ENCODE measurements around the gene APBA2. TPM values are rescaled to one million over a fixed set of nuclear protein-coding genes. Genes with fewer than 3 reads are reported as not detected.

The APBA2 gene
- total and polyA plus RNA-seq, 10 donors, result 5.8 to 33.8 (median 18.3) TPM

DNA sequence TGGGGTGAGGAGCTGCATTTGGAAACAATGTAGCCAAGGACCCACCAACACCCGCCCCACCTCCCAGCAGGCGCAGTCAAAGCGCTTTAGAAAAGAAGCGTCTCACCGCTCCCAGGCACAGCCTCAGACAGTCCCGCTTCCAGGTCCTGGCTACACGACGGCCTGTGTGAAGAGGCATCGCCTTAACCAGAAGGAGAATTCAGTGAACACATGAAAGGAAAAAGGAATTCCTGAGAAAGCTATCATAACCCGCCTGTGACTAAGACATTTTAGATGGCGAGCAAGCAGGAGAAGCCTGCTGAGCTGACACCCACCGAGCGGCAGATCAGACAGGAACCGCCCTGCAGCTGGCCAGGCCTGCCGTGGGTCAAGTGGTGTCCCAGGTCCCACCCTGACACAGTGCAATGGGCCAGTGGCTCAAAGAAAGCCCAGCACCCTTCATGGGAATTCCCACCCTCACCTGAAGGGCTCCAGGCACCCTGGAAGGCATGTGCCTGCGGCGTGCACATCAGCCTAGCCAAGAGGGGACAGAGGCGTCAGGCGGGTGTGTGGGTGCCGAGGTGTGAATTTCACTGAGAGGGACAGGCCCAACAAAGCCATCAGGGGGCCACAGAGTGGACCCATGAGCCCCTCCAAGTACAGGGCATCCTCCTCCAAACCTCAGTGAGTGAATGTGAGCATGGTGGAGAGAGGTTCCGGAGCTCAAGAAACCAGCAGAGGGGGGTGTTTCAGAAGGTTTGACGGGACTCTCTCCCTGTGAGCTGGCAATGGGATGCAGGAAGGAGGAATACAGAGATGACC is 239.0 kb downstream of the APBA2 start:
- no peaks in the 10 kb centered on the region for H3K4me1 ChIP-seq
- H3K36me3 ChIP-seq, result no peaks in the 10 kb centered on the region
- no peaks in the 10 kb centered on the region for H3K9me3 ChIP-seq
- no peaks in the 10 kb centered on the region for H3K27me3 ChIP-seq (replicated peaks in 1 of 7)
- 83 to 90% (median 86%) methylated on average over 20 to 22 of the region's 22 CpGs for WGBS, 5 donors
- no peak for TF ChIP-seq POLR2A (IDR thresholded peaks at IDR 0.05)
- TF ChIP-seq, protein P1, sequence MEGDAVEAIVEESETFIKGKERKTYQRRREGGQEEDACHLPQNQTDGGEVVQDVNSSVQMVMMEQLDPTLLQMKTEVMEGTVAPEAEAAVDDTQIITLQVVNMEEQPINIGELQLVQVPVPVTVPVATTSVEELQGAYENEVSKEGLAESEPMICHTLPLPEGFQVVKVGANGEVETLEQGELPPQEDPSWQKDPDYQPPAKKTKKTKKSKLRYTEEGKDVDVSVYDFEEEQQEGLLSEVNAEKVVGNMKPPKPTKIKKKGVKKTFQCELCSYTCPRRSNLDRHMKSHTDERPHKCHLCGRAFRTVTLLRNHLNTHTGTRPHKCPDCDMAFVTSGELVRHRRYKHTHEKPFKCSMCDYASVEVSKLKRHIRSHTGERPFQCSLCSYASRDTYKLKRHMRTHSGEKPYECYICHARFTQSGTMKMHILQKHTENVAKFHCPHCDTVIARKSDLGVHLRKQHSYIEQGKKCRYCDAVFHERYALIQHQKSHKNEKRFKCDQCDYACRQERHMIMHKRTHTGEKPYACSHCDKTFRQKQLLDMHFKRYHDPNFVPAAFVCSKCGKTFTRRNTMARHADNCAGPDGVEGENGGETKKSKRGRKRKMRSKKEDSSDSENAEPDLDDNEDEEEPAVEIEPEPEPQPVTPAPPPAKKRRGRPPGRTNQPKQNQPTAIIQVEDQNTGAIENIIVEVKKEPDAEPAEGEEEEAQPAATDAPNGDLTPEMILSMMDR (IDR thresholded peaks at IDR 0.05 in 8 of 11, conservative IDR thresholded peaks at IDR 0.05 in 3 of 11), result no peak
- no peak overlapping the region for H3K4me3 ChIP-seq
- intact Hi-C loops (cut with DNase I; ENCODE audit: low total_unique reads), result no loop called here
- DNase-seq, result peak; percentile 71
- no peak overlapping the region for H3K27ac ChIP-seq

DNA sequence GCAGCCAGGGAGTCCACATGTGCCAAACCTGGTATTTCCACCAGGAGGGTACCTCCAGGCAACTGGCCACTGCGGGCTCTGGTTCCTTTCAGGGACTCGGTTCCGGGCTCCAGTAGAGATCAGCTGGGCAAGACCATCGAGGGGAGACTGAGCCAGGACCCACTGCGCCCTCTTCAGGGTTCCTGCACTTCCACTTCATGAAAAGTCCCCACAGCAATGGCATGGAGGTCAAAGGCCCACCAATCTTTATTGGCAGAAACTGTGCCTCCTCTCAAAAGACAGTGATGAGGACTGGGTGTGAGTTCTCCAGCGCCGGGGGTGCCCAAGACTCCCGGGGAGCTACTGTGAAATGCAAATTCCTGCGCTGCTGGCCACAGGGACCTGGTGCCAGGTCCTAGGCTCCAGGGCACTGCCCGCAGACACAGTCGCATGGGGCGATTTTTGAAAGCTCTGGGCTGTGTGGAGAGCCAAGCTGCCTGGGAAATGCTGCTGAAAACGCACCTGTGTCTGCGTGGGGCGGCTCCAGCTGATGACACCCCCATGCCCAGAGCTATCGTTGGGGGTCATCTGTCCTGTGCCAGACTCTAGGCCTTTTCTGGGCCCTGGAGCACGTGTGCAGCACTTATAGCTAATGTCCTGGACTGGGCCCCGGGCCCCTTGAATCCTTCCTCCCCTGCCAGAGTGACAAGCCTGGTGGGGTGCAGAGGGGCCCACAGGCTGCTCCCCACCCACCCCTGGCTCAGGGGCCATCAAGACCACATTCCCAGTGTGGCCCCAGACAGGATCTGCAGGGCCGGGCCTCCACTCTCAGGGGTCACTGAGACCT is 239.8 kb downstream of the APBA2 start:
- Histone ChIP-seq H3K36me3 (no peaks in the 10 kb centered on the region), H3K27me3 (replicated peaks in 1 of 7) (no peaks in the 10 kb centered on the region), H3K9me3 (no peaks in the 10 kb centered on the region), H3K27ac (no peak overlapping the region), H3K4me3 (no peak overlapping the region), H3K4me1 (no peaks in the 10 kb centered on the region)
- TF ChIP-seq, protein P1 (IDR thresholded peaks at IDR 0.05 in 8 of 11, conservative IDR thresholded peaks at IDR 0.05 in 3 of 11), result no peak
- TF ChIP-seq POLR2AphosphoS5 (IDR thresholded peaks at IDR 0.05) (no peak), POLR2A (IDR thresholded peaks at IDR 0.05) (no peak)
- intact Hi-C loops (cut with DNase I; ENCODE audit: low total_unique reads), result no loop called here
- DNase-seq, result peak; percentile 56
- 80 to 99% (median 90%) methylated on average over 13 to 19 of the region's 19 CpGs for WGBS, 5 donors

- DNase-seq, result peak; percentile 75
- TF ChIP-seq, protein P1 (IDR thresholded peaks at IDR 0.05 in 8 of 11, conservative IDR thresholded peaks at IDR 0.05 in 3 of 11), result no peak
- WGBS, 5 donors, result 84 to 93% (median 85%) methylated on average over 11 of the region's 11 CpGs
- no peaks in the 10 kb centered on the region for H3K27me3 ChIP-seq (replicated peaks in 1 of 7)
- no peak overlapping the region for H3K27ac ChIP-seq
- H3K9me3 ChIP-seq, result no peaks in the 10 kb centered on the region
- intact Hi-C loops (cut with DNase I; ENCODE audit: low total_unique reads), result no loop called here
- H3K4me3 ChIP-seq, result no peak overlapping the region
- H3K36me3 ChIP-seq, result no peaks in the 10 kb centered on the region
- H3K4me1 ChIP-seq, result no peaks in the 10 kb centered on the region
Observed at GRCh38 chr15:29126208-29126536, 240.4 kb downstream of the APBA2 start.

DNA sequence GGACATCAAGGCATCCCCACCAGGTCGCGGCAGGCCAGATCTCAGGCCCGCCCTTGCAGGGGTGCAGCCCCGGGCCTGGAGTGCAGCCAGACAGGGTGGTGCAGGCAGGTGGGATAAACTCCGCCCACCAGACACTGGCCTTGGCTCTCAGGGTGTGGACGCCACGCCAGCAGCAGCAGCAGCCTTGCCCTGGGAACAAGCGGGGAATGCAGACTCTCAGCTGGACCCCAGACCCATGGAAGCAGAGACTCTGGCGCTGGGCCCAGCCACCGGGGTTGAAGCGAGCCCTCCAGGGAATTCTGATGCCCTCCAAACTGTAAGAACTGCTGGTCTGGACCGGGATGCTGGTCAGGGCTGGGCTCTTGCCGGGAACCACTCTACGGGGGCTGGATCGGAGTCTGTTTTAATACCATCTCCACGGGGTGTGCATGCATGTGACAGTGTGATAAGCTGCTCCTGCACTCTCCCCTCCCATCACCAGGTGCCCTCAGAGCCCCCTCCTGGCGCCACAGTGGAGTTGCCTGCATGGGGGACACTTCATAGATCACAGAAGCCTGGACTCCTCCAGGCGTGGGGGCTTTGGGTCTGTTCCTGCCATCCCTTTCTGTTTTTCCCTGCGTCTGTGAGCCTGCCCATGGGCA is 241.2 kb downstream of the APBA2 start:
- peak; percentile 66 for DNase-seq
- 62 to 82% (median 71%) methylated on average over 3 to 19 of the region's 19 CpGs for WGBS, 5 donors
- intact Hi-C loops (cut with DNase I; ENCODE audit: low total_unique reads), result no loop called here

More for the DNA sequence above, 241.2 kb downstream of the APBA2 start:
- H3K27ac ChIP-seq, result no peak overlapping the region
- no peaks in the 10 kb centered on the region for H3K36me3 ChIP-seq
- no peaks in the 10 kb centered on the region for H3K27me3 ChIP-seq (replicated peaks in 1 of 7)
- H3K9me3 ChIP-seq, result no peaks in the 10 kb centered on the region
- TF ChIP-seq POLR2A (IDR thresholded peaks at IDR 0.05) (no peak), POLR2AphosphoS5 (IDR thresholded peaks at IDR 0.05) (no peak)
- TF ChIP-seq, protein P1 (IDR thresholded peaks at IDR 0.05 in 8 of 11, conservative IDR thresholded peaks at IDR 0.05 in 3 of 11), result no peak
- no peak overlapping the region for H3K4me3 ChIP-seq
- H3K4me1 ChIP-seq, result no peaks in the 10 kb centered on the region
